ENCODE measurements around the gene CD81.

The CD81 gene

DNA sequence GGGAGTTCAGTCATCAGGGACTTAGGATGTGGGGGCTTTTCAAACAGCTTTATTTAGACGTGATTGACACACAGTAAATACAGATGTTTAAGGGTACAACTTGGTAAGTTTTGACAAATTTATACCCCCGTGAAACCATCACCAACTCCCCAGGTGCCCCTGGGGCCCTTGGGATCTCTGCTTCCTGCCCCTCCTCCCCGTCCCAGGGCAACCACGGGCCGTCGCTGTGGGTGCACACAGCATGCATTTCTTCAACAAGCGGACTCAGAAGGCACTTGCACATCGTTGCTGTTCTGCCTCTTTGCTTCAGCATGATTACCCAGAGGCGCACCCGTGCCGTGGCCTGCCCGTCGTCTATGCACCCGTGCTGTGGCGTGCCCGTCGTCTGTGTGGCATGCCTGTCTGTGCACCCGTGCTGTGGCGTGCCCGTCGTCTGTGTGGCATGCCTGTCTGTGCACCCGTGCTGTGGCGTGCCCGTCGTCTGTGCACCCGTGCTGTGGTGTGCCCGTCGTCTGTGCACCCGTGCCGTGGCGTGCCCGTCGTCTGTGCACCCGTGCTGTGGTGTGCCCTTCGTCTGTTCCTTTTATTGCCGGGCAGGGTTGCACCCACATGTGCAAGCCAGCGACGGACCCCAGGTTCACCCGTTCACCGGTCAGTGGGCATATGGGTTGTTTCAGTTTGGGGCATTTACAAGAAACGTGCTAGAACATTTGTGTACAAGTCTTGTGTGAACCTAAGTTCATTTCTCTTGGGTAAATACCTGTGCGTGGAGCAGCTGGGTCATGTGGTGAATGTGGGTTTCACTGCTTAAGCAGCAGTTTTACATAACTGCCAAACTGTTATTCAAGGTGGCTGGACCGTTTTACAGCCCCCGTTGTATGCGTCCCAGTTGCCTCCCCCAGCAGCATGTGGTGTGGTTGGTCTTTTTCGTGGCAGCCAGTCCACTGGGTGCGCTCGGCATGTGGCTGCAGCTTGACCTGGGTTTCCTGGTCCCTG, 8.3 kb downstream of the CD81 start:
- peaks cover 97% of the 10 kb centered on the region for H3K4me1 ChIP-seq (ENCODE audit: control insufficient read depth, low read length)
- no peaks in the 10 kb centered on the region for H3K27me3 ChIP-seq (ENCODE audit: control insufficient read depth, low read length)
- H3K4me2 ChIP-seq (ENCODE audit: low read length) = peak overlapping the region; percentile 89
- H3K36me3 ChIP-seq (ENCODE audit: control insufficient read depth, low read length) = peaks cover 87% of the 10 kb centered on the region
- H3K9me2 ChIP-seq (replicated peaks; ENCODE audit: control insufficient read depth, low read length) = no peaks in the 10 kb centered on the region
- H3K4me3 ChIP-seq (ENCODE audit: low read length) = peak overlapping the region; percentile 87
- no peaks in the 10 kb centered on the region for H3K9me3 ChIP-seq (ENCODE audit: control insufficient read depth, insufficient read depth, low read length)
- H3K79me2 ChIP-seq (ENCODE audit: control insufficient read depth, low read length) = peaks cover 93% of the 10 kb centered on the region
- peaks cover 29% of the 10 kb centered on the region for H4K20me1 ChIP-seq (ENCODE audit: control insufficient read depth, insufficient read depth, low read depth, low read length)
- TF ChIP-seq EZH2phosphoT487 (IDR thresholded peaks at IDR 0.05; ENCODE audit: borderline replicate concordance, low read length) = no peak
- TF ChIP-seq, protein P1, sequence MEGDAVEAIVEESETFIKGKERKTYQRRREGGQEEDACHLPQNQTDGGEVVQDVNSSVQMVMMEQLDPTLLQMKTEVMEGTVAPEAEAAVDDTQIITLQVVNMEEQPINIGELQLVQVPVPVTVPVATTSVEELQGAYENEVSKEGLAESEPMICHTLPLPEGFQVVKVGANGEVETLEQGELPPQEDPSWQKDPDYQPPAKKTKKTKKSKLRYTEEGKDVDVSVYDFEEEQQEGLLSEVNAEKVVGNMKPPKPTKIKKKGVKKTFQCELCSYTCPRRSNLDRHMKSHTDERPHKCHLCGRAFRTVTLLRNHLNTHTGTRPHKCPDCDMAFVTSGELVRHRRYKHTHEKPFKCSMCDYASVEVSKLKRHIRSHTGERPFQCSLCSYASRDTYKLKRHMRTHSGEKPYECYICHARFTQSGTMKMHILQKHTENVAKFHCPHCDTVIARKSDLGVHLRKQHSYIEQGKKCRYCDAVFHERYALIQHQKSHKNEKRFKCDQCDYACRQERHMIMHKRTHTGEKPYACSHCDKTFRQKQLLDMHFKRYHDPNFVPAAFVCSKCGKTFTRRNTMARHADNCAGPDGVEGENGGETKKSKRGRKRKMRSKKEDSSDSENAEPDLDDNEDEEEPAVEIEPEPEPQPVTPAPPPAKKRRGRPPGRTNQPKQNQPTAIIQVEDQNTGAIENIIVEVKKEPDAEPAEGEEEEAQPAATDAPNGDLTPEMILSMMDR (IDR thresholded peaks at IDR 0.05; ENCODE audit: low read depth, low read length, poor library complexity, severe bottlenecking) = no peak
- H3K27ac ChIP-seq (ENCODE audit: low read depth, low read length) = peak overlapping the region; percentile 100
- H3F3A ChIP-seq (ENCODE audit: control insufficient read depth, insufficient read depth) = peaks cover 60% of the 10 kb centered on the region

DNA sequence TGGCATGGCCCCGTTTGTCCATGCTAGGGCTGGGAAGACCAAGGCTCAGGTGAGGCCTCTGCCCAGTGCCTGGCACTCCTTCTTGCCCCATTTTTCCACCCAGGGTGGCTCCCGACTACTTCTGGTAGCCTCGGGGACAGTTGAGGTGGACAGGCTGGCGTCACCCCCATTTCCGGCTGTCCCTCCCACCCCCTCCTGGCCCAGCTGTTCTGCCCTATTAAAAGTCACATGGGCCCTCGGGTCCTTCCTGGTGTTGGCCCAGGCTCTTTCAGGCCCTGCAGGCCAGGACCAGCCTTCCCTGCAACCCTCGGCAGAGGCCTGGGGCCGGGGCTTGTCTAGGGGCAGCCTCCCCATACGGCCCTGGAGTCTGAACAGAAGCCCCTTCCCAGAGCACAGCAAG, 9.5 kb downstream of the CD81 start:
- Histone ChIP-seq H3K27ac (ENCODE audit: low read depth, low read length) (peak overlapping the region; percentile 100), H3K4me1 (ENCODE audit: control insufficient read depth, low read length) (peaks cover 97% of the 10 kb centered on the region), H3K79me2 (ENCODE audit: control insufficient read depth, low read length) (peaks cover 93% of the 10 kb centered on the region), H3K36me3 (ENCODE audit: control insufficient read depth, low read length) (peaks cover 84% of the 10 kb centered on the region), H3K27me3 (ENCODE audit: control insufficient read depth, low read length) (no peaks in the 10 kb centered on the region), H3K4me3 (ENCODE audit: low read length) (peak overlapping the region; percentile 87), H3K9me3 (ENCODE audit: control insufficient read depth, insufficient read depth, low read length) (no peaks in the 10 kb centered on the region), H4K20me1 (ENCODE audit: control insufficient read depth, insufficient read depth, low read depth, low read length) (peaks cover 22% of the 10 kb centered on the region), H3K4me2 (ENCODE audit: low read length) (peak overlapping the region; percentile 89), H3K9me2 (replicated peaks; ENCODE audit: control insufficient read depth, low read length) (no peaks in the 10 kb centered on the region), H3F3A (ENCODE audit: control insufficient read depth, insufficient read depth) (peaks cover 62% of the 10 kb centered on the region)
- TF ChIP-seq EZH2phosphoT487 (IDR thresholded peaks at IDR 0.05; ENCODE audit: borderline replicate concordance, low read length) = no peak
- TF ChIP-seq, protein P1 (IDR thresholded peaks at IDR 0.05; ENCODE audit: low read depth, low read length, poor library complexity, severe bottlenecking) = no peak

- H3K79me2 ChIP-seq (ENCODE audit: control insufficient read depth, low read length) = peaks cover 93% of the 10 kb centered on the region
- H3K4me1 ChIP-seq (ENCODE audit: control insufficient read depth, low read length) = peaks cover 97% of the 10 kb centered on the region
- peak overlapping the region; percentile 89 for H3K4me2 ChIP-seq (ENCODE audit: low read length)
- peaks cover 84% of the 10 kb centered on the region for H3K36me3 ChIP-seq (ENCODE audit: control insufficient read depth, low read length)
- H3F3A ChIP-seq (ENCODE audit: control insufficient read depth, insufficient read depth) = peaks cover 63% of the 10 kb centered on the region
- peak overlapping the region; percentile 87 for H3K4me3 ChIP-seq (ENCODE audit: low read length)
- H3K27me3 ChIP-seq (ENCODE audit: control insufficient read depth, low read length) = no peaks in the 10 kb centered on the region
- H3K9me2 ChIP-seq (replicated peaks; ENCODE audit: control insufficient read depth, low read length) = no peaks in the 10 kb centered on the region
- H3K9me3 ChIP-seq (ENCODE audit: control insufficient read depth, insufficient read depth, low read length) = no peaks in the 10 kb centered on the region
- peaks cover 14% of the 10 kb centered on the region for H4K20me1 ChIP-seq (ENCODE audit: control insufficient read depth, insufficient read depth, low read depth, low read length)
- peak overlapping the region; percentile 100 for H3K27ac ChIP-seq (ENCODE audit: low read depth, low read length)
- TF ChIP-seq, protein P1 (IDR thresholded peaks at IDR 0.05; ENCODE audit: low read depth, low read length, poor library complexity, severe bottlenecking) = no peak
- no peak for TF ChIP-seq EZH2phosphoT487 (IDR thresholded peaks at IDR 0.05; ENCODE audit: borderline replicate concordance, low read length)
These were observed 10.3 kb downstream of the CD81 start for GRCh38 chr11:2387266-2387987.
